ENCODE data around the gene LRPPRC.

Gene LRPPRC

GRCh38 chr2:43958397-43959275 is 37.2 kb downstream of the LRPPRC start:
- peaks cover 71% of the 10 kb centered on the region for H3K36me3 Mint-ChIP-seq (ENCODE audit: low read depth)
- no peak overlapping the region for H3K27ac Mint-ChIP-seq
- no peaks in the 10 kb centered on the region for H3K27me3 Mint-ChIP-seq (ENCODE audit: low read depth)
- H3K4me3 Mint-ChIP-seq, result no peak overlapping the region
- no peaks in the 10 kb centered on the region for H3K4me1 Mint-ChIP-seq
- TF ChIP-seq CTCF (IDR thresholded peaks at IDR 0.05; ENCODE audit: unreplicated experiment in 3 of 3), result no peak
- H3K9me3 Mint-ChIP-seq, result no peaks in the 10 kb centered on the region

- H3K27me3 Mint-ChIP-seq (ENCODE audit: low read depth), result no peaks in the 10 kb centered on the region
- H3K4me1 Mint-ChIP-seq, result no peaks in the 10 kb centered on the region
- H3K4me3 Mint-ChIP-seq, result no peak overlapping the region
- H3K36me3 Mint-ChIP-seq (ENCODE audit: low read depth), result peaks cover 80% of the 10 kb centered on the region
- peak; percentile 29 to 51 (median 42) for TF ChIP-seq CTCF (IDR thresholded peaks at IDR 0.05; ENCODE audit: unreplicated experiment in 3 of 3)
- no peak overlapping the region for H3K27ac Mint-ChIP-seq
- H3K9me3 Mint-ChIP-seq, result no peaks in the 10 kb centered on the region
Measured at GRCh38 chr2:43950383-43951008, 45.3 kb downstream of the LRPPRC start.

GRCh38 chr2:43948370-43948769 is 47.4 kb downstream of the LRPPRC start:
- TF ChIP-seq CTCF (IDR thresholded peaks at IDR 0.05; ENCODE audit: unreplicated experiment in 3 of 3), result no peak
- H3K27me3 Mint-ChIP-seq (ENCODE audit: low read depth), result no peaks in the 10 kb centered on the region
- H3K9me3 Mint-ChIP-seq, result no peaks in the 10 kb centered on the region

GRCh38 chr2:43946685-43947084 is 49.1 kb downstream of the LRPPRC start:
- TF ChIP-seq CTCF (IDR thresholded peaks at IDR 0.05; ENCODE audit: unreplicated experiment in 3 of 3), result no peak
- Mint-ChIP-seq H3K27ac (no peak overlapping the region), H3K27me3 (ENCODE audit: low read depth) (no peaks in the 10 kb centered on the region), H3K4me3 (no peak overlapping the region), H3K36me3 (ENCODE audit: low read depth) (peaks cover 72% of the 10 kb centered on the region), H3K9me3 (no peaks in the 10 kb centered on the region), H3K4me1 (no peaks in the 10 kb centered on the region)

More at GRCh38 chr2:43948370-43948769, 47.4 kb downstream of the LRPPRC start:
- peaks cover 79% of the 10 kb centered on the region for H3K36me3 Mint-ChIP-seq (ENCODE audit: low read depth)
- H3K4me3 Mint-ChIP-seq, result no peak overlapping the region
- no peak overlapping the region for H3K27ac Mint-ChIP-seq
- no peaks in the 10 kb centered on the region for H3K4me1 Mint-ChIP-seq

GRCh38 chr2:43945439-43945838 is 50.4 kb downstream of the LRPPRC start:
- H3K4me3 Mint-ChIP-seq, result no peak overlapping the region
- no peak overlapping the region for H3K27ac Mint-ChIP-seq
- no peaks in the 10 kb centered on the region for H3K9me3 Mint-ChIP-seq
- no peaks in the 10 kb centered on the region for H3K27me3 Mint-ChIP-seq (ENCODE audit: low read depth)
- TF ChIP-seq CTCF (IDR thresholded peaks at IDR 0.05; ENCODE audit: unreplicated experiment in 3 of 3), result no peak
- no peaks in the 10 kb centered on the region for H3K4me1 Mint-ChIP-seq
- peaks cover 72% of the 10 kb centered on the region for H3K36me3 Mint-ChIP-seq (ENCODE audit: low read depth)

Data from nephron (organoid).